A673 (cell line): Measurements from ENCODE around the gene NPSR1.

ENCODE experiments used
- EZH2 ChIP-seq: fragments of 200-600 bp; sonication (generic); IDR thresholded peaks from 2 replicates; pipeline ENCODE4 v1.6.1; 2017; ENCODE audit warnings: borderline replicate concordance, low read depth, mild to moderate bottlenecking, mixed read lengths, antibody characterized with exemption, low read length; ENCODE audit not compliant: poor library complexity, severe bottlenecking
- TF ChIP-seq, protein P1 (sequence below): fragments of 300-800, 200-600 bp; sonication (generic); conservative IDR thresholded peaks from 2 replicates; pipeline ENCODE4 v1.5.1; 2017; ENCODE audit warnings: low read depth, mild to moderate bottlenecking, antibody characterized with exemption, low read length, moderate library complexity, mixed read lengths

DNA sequence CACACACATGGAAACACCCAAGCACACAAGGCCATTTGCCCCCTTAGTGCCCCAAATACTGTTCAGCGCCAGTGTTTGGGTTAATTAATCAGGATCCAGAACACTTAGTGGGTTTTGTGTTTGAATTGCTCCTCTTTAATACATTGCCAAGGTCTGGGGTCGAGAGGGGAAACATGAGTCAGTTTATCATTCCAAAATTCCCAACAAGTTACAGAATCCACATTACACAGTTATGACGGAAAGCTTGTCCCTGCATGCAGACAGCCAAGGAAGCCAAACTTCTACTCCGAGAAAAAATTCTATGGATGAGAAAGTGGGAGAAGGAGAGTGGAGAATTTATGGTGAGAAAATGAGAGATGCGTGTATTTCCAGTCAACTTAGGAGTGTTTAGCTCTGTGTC, 189.0 kb downstream of the NPSR1 start:
- no peak for TF ChIP-seq EZH2
- TF ChIP-seq, protein P1, sequence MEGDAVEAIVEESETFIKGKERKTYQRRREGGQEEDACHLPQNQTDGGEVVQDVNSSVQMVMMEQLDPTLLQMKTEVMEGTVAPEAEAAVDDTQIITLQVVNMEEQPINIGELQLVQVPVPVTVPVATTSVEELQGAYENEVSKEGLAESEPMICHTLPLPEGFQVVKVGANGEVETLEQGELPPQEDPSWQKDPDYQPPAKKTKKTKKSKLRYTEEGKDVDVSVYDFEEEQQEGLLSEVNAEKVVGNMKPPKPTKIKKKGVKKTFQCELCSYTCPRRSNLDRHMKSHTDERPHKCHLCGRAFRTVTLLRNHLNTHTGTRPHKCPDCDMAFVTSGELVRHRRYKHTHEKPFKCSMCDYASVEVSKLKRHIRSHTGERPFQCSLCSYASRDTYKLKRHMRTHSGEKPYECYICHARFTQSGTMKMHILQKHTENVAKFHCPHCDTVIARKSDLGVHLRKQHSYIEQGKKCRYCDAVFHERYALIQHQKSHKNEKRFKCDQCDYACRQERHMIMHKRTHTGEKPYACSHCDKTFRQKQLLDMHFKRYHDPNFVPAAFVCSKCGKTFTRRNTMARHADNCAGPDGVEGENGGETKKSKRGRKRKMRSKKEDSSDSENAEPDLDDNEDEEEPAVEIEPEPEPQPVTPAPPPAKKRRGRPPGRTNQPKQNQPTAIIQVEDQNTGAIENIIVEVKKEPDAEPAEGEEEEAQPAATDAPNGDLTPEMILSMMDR, result no peak
